K562 (cell line): Measurements from ENCODE around the gene KPNB1. TPM values are rescaled to one million over a fixed set of nuclear protein-coding genes. Genes with fewer than 3 reads are reported as not detected.

ENCODE experiments used
- ARID1B ChIP-seq: fragments of 450-650 bp; IDR thresholded peaks from 2 replicates; pipeline ENCODE4 v1.6.1; 2016; ENCODE audit warnings: antibody characterized with exemption, mild to moderate bottlenecking, inconsistent platforms
- EP400 ChIP-seq: fragments of 450-650 bp; IDR thresholded peaks from 2 replicates; pipeline ENCODE4 v1.6.1; 2017; ENCODE audit warnings: antibody characterized with exemption, mild to moderate bottlenecking, moderate library complexity
- FOS ChIP-seq: IDR thresholded peaks from 3 replicates; pipeline ENCODE4 v1.6.1; 2011; ENCODE audit not compliant: insufficient read length; ENCODE audit errors: extremely low read depth
- FOXJ2 ChIP-seq: fragments of 200-800 bp; sonication (Bioruptor generic); IDR thresholded peaks from 2 replicates; pipeline ENCODE4 v1.6.1; 2016; ENCODE audit warnings: missing genetic modification characterization, missing compliant biosample characterization
- HSF4 ChIP-seq: fragments of 250-450 bp; sonication (Bioruptor Pico); IDR thresholded peaks from 2 replicates; pipeline ENCODE4 v2.1.2; 2022; ENCODE audit warnings: mild to moderate bottlenecking, moderate library complexity, borderline replicate concordance
- IFI16 ChIP-seq: fragments of 250-450 bp; sonication (Bioruptor Pico); IDR thresholded peaks from 2 replicates; pipeline ENCODE4 v2.1.2; 2022; ENCODE audit warnings: mild to moderate bottlenecking, inconsistent platforms
- PHF8 ChIP-seq: fragments of 200-600 bp; sonication (generic); IDR thresholded peaks from 2 replicates; pipeline ENCODE4 v1.6.1; 2012; ENCODE audit warnings: mixed run types, mild to moderate bottlenecking, inconsistent platforms, low read length, moderate library complexity, borderline replicate concordance
- SIN3B ChIP-seq: fragments of 450-650 bp; IDR thresholded peaks from 2 replicates; pipeline ENCODE4 v1.6.1; 2017; ENCODE audit warnings: low read depth, mild to moderate bottlenecking, moderate library complexity
- SMARCA4 ChIP-seq: fragments of 450-650 bp; IDR thresholded peaks from 2 replicates; pipeline ENCODE4 v1.6.1; 2016
- ZNF239 ChIP-seq: fragments of 250-450 bp; sonication (Bioruptor Pico); IDR thresholded peaks from 2 replicates; pipeline ENCODE4 v1.4.0; 2020; ENCODE audit warnings: mild to moderate bottlenecking
- ZNF830 ChIP-seq: fragments of 250-450 bp; sonication (Bioruptor Pico); IDR thresholded peaks from 2 replicates; pipeline ENCODE4 v1.5.0; 2021; ENCODE audit warnings: mild to moderate bottlenecking
- ZSCAN32 ChIP-seq: fragments of 450-650 bp; formaldehyde crosslinking; IDR thresholded peaks from 2 replicates; pipeline ENCODE4 v1.4.0; 2020; ENCODE audit warnings: mild to moderate bottlenecking, moderate library complexity
- polyA plus RNA-seq, 8 experiments: library from polyadenylated mRNA; depleted of rRNA in 4 of 8; stranded (reverse) in 5 of 8; unstranded in 3 of 8; fragments of >200 nt; fragmentation: Nextera tagmentation in 2 of 8; fragmentation: Illumina TruSeq in 1 of 8; extraction: Ambion mirVana in 2 of 8; extraction: Trizol in 1 of 8; gene quantifications; 2 replicates each; pipeline versions ENCODE4 v1.2.1 to v1.2.3, GENCODE V29; 2011 to 2014; ENCODE audit warnings: inconsistent platforms in 1 of 8, missing spikeins in 1 of 8
- total RNA-seq, 7 experiments: library from RNA; depleted of rRNA in 6 of 7; stranded (reverse); fragments of >200 nt in 6 of 7; fragmentation: Illumina TruSeq in 2 of 7; extraction: Trizol in 2 of 7; gene quantifications; 2 replicates each; pipeline versions ENCODE4 v1.2.1 to v1.2.3, GENCODE V29; 2011 to 2021; ENCODE audit warnings: low replicate concordance in 1 of 7
- TF ChIP-seq, protein P1 (sequence below): fragments of 250-450 bp; sonication (Bioruptor Pico); IDR thresholded peaks from 2 replicates; pipeline ENCODE4 v1.4.0; 2020; ENCODE audit warnings: mild to moderate bottlenecking, moderate library complexity, borderline replicate concordance
- TF ChIP-seq, protein P2 (sequence below): fragments of 250-450 bp; sonication (Bioruptor Pico); IDR thresholded peaks from 2 replicates; pipeline ENCODE4 v1.8.0; 2021; ENCODE audit warnings: borderline replicate concordance, mild to moderate bottlenecking, moderate library complexity; ENCODE audit not compliant: poor library complexity, severe bottlenecking
- TF ChIP-seq, protein P3 (sequence below): sonication (generic); formaldehyde crosslinking; IDR thresholded peaks from 2 replicates; pipeline ENCODE4 v1.9.0; 2022; ENCODE audit warnings: mild to moderate bottlenecking, missing genetic modification reagents
- TF ChIP-seq, protein P4 (sequence below): fragments of 250-450 bp; sonication (Bioruptor Pico); IDR thresholded peaks from 2 replicates; pipeline ENCODE4 v1.5.0; 2021
- TF ChIP-seq, protein P5 (sequence below): fragments of 250-450 bp; sonication (Bioruptor Pico); IDR thresholded peaks from 2 replicates; pipeline ENCODE4 v1.5.0; 2022; ENCODE audit warnings: mild to moderate bottlenecking

The KPNB1 gene
- total and polyA plus RNA-seq, 9 of the 15 experiments (the other 6 are each of a cell fraction or from before 2014, with no cell fraction given): 154 to 622 (median 354) TPM

DNA sequence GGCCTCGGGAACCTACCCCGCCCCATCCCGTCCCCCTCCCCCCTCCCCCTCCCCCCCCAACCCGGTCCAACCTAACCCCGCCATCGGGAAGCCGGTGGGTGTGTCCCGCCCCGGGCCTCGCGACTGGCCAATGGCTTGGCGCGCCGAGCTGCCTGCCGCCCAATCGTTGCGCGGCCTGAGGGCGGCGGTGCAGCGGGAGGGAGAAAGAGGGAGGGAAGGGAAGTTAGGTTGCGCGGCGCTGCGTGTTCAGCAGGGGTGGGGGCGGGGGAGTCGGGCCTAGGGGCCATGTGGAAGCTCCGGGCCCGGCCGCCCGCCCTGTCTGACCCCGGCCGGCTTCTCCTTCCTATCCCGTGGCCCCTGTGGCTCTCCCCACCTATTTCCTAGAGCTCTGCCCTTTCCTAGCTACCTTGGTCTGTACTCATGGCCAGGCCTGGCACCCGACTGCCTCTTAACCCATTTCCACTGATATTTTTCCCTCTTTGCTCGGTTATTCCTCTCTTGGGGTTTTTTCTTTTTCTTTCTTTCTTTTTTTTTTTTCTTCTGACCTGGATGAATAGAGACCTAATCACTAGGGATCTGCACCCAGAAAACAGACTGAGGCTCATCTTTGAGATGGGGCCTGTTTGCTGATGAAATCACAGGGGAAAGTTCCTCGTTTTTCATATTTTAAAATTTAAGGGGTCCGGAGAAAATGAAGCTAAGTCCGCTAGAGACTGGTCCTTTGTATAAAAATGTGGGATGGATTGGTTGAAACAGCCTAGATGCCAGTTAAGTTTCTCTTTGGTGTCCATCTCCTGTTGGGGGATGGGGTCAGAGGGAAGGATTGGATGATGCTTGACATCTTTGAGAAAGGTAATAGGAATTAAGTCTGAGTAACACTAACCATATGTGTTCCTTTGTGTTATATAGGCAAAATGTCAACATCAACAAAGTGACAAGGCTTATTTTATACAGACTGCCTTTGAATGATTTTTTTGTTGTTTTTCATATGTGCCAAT is 1.1 kb downstream of the KPNB1 start (continued):
- TF ChIP-seq, protein P1, sequence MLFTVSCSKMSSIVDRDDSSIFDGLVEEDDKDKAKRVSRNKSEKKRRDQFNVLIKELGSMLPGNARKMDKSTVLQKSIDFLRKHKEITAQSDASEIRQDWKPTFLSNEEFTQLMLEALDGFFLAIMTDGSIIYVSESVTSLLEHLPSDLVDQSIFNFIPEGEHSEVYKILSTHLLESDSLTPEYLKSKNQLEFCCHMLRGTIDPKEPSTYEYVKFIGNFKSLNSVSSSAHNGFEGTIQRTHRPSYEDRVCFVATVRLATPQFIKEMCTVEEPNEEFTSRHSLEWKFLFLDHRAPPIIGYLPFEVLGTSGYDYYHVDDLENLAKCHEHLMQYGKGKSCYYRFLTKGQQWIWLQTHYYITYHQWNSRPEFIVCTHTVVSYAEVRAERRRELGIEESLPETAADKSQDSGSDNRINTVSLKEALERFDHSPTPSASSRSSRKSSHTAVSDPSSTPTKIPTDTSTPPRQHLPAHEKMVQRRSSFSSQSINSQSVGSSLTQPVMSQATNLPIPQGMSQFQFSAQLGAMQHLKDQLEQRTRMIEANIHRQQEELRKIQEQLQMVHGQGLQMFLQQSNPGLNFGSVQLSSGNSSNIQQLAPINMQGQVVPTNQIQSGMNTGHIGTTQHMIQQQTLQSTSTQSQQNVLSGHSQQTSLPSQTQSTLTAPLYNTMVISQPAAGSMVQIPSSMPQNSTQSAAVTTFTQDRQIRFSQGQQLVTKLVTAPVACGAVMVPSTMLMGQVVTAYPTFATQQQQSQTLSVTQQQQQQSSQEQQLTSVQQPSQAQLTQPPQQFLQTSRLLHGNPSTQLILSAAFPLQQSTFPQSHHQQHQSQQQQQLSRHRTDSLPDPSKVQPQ (CRISPR knock-in tag): no peak
- TF ChIP-seq SMARCA4: peak; percentile 45; the same call in 1 of the 2 replicates
- TF ChIP-seq, protein P2, sequence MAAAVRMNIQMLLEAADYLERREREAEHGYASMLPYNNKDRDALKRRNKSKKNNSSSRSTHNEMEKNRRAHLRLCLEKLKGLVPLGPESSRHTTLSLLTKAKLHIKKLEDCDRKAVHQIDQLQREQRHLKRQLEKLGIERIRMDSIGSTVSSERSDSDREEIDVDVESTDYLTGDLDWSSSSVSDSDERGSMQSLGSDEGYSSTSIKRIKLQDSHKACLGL (CRISPR knock-in tag): peak; percentile 49
- no peak for TF ChIP-seq ZNF239
- TF ChIP-seq, protein P3, sequence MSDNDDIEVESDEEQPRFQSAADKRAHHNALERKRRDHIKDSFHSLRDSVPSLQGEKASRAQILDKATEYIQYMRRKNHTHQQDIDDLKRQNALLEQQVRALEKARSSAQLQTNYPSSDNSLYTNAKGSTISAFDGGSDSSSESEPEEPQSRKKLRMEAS: peak; percentile 77
- TF ChIP-seq ARID1B: 0 out of 2 replicates have a peak, but pooled peaks have one; percentile 6
- TF ChIP-seq ZSCAN32 (CRISPR knock-in tag): no peak
- no peak for TF ChIP-seq FOXJ2 (tag)
- TF ChIP-seq EP400: peak; percentile 95
- TF ChIP-seq SIN3B: no peak
- TF ChIP-seq FOS: peak; percentile 88
- TF ChIP-seq, protein P4, sequence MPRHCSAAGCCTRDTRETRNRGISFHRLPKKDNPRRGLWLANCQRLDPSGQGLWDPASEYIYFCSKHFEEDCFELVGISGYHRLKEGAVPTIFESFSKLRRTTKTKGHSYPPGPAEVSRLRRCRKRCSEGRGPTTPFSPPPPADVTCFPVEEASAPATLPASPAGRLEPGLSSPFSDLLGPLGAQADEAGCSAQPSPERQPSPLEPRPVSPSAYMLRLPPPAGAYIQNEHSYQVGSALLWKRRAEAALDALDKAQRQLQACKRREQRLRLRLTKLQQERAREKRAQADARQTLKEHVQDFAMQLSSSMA (CRISPR knock-in tag): no peak
- no peak for TF ChIP-seq HSF4 (CRISPR knock-in tag)
- TF ChIP-seq IFI16: no peak
- TF ChIP-seq ZNF830 (CRISPR knock-in tag): no peak
- TF ChIP-seq, protein P5, sequence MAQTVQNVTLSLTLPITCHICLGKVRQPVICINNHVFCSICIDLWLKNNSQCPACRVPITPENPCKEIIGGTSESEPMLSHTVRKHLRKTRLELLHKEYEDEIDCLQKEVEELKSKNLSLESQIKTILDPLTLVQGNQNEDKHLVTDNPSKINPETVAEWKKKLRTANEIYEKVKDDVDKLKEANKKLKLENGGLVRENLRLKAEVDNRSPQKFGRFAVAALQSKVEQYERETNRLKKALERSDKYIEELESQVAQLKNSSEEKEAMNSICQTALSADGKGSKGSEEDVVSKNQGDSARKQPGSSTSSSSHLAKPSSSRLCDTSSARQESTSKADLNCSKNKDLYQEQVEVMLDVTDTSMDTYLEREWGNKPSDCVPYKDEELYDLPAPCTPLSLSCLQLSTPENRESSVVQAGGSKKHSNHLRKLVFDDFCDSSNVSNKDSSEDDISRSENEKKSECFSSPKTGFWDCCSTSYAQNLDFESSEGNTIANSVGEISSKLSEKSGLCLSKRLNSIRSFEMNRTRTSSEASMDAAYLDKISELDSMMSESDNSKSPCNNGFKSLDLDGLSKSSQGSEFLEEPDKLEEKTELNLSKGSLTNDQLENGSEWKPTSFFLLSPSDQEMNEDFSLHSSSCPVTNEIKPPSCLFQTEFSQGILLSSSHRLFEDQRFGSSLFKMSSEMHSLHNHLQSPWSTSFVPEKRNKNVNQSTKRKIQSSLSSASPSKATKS (CRISPR knock-in tag): no peak
- peak; percentile 54; the same call in 1 of the 2 replicates for TF ChIP-seq PHF8
